Esophagus squamous epithelium (tissue), 5 donors: Measurements from ENCODE around the gene LYRM2. TPM values are rescaled to one million over a fixed set of nuclear protein-coding genes. Genes with fewer than 3 reads are reported as not detected.

Source experiments
- DNase-seq: peaks from one replicate; lab custom pipeline; 2025; lab: John Stamatoyannopoulos, UW
- H3K27ac ChIP-seq, 4 donors: fragments of 200-600 bp; sonication (generic); one replicate each; pipeline ENCODE4 v1.5.1; 2016 to 2019; ENCODE audit warnings: mild to moderate bottlenecking in 1 of 4
- H3K27me3 ChIP-seq, 4 donors: fragments of 200-600 bp; sonication (generic); 1 replicate in 3 of 4; 2 replicates in 1 of 4; pipeline versions ENCODE4 v1.5.1 to v1.6.0; 2017 to 2021; ENCODE audit warnings: antibody characterized with exemption in 1 of 4
- H3K36me3 ChIP-seq, 3 donors: fragments of 200-600 bp; sonication (generic); one replicate each; pipeline ENCODE4 v1.5.1; 2016 to 2019
- H3K4me1 ChIP-seq, 3 donors: fragments of 200-600 bp; sonication (generic); one replicate each; pipeline ENCODE4 v1.5.1; 2017 to 2019
- H3K4me3 ChIP-seq, 4 donors: fragments of 200-600 bp; sonication (generic); 1 replicate in 3 of 4; 2 replicates in 1 of 4; pipeline ENCODE4 v1.5.1; 2016 to 2019; ENCODE audit warnings: mild to moderate bottlenecking in 2 of 4, moderate library complexity in 1 of 4
- H3K9me3 ChIP-seq, 3 donors: fragments of 200-600 bp; sonication (generic); one replicate each; pipeline ENCODE4 v1.5.1; 2016 to 2019
- POLR2A ChIP-seq, 4 donors: fragments of 450-650 bp; IDR thresholded peaks; one replicate each; pipeline ENCODE4 v1.6.1; 2017; ENCODE audit warnings: antibody characterized with exemption in 4 of 4, mild to moderate bottlenecking in 4 of 4, moderate library complexity in 3 of 4
- WGBS, 2 donors: methylation state at CpG; one replicate each; pipeline ENCODE4 v1.1.5; 2018; 5-methylcytosine and 5-hydroxymethylcytosine counted together
- intact Hi-C: fragments of 100-400 bp; cut with DNase I; formaldehyde crosslinking; loops from one replicate; pipeline ENCODE4 v1.15.0; 2022
- total RNA-seq, 4 donors: library from RNA; depleted of rRNA; stranded (reverse); fragments of >200 nt; gene quantifications; one replicate each; pipeline ENCODE4 v1.1.0, GENCODE V29; 2016
- TF ChIP-seq, protein P1 (sequence below), 6 experiments: fragments of 450-650 bp in 4 of 6; fragments of 200-600 bp in 2 of 6; sonication (generic) in 2 of 6; IDR thresholded peaks; one replicate each; pipeline ENCODE4 v1.5.1; 2016 to 2019; ENCODE audit warnings: antibody characterized with exemption in 6 of 6, mild to moderate bottlenecking in 4 of 6, moderate library complexity in 4 of 6
- donor health status: DM: yes; HTN: yes; CAD: no.

Gene LYRM2
- total RNA-seq, 4 donors from 2014 or later, result 4.6 to 16.6 (median 15.1) TPM

DNA sequence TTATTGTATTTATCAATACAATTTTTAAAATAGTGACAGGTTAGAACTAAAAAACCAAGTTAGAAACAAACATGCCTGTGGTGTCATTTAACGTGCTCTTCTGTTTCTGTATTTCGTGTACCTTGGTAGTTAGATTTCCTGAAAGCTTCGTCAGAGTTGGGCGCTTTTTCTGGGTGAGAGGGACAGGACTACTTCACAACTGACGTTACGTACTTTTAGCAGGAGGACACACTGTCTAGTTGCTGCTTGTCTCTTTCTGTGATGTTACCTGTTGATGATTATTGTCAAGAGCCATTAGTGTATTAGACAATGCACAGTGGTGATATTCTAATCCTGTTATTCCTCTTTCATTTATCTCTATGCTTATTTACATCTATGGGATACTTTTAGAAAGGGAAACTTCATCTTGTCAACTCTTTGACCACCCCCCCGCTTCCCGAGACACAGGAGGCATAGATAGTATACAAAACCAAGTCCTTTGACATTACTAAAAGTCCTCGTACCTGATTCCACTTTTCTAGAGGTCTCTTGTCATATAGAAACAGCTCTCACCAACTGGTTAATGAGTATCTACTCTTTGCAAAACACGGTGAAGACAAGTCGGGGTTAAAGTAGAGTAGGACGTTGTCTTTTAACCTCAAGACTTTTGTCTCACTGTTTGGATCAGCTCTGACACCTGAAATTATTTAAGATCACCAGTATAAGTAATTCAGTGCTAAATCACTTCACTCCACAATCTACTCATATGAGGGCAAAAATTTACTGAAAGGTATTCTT, 96.3 kb downstream of the LYRM2 start:
- Histone ChIP-seq H3K9me3 (no peaks in the 10 kb centered on the region), H3K4me1 (no peaks in the 10 kb centered on the region), H3K27me3 (no peaks in the 10 kb centered on the region), H3K36me3 (no peaks in the 10 kb centered on the region), H3K4me3 (no peak overlapping the region), H3K27ac (no peak overlapping the region)
- TF ChIP-seq, protein P1, sequence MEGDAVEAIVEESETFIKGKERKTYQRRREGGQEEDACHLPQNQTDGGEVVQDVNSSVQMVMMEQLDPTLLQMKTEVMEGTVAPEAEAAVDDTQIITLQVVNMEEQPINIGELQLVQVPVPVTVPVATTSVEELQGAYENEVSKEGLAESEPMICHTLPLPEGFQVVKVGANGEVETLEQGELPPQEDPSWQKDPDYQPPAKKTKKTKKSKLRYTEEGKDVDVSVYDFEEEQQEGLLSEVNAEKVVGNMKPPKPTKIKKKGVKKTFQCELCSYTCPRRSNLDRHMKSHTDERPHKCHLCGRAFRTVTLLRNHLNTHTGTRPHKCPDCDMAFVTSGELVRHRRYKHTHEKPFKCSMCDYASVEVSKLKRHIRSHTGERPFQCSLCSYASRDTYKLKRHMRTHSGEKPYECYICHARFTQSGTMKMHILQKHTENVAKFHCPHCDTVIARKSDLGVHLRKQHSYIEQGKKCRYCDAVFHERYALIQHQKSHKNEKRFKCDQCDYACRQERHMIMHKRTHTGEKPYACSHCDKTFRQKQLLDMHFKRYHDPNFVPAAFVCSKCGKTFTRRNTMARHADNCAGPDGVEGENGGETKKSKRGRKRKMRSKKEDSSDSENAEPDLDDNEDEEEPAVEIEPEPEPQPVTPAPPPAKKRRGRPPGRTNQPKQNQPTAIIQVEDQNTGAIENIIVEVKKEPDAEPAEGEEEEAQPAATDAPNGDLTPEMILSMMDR (IDR thresholded peaks at IDR 0.05), result no peak
- TF ChIP-seq POLR2A (IDR thresholded peaks at IDR 0.05), result no peak
- no peak for DNase-seq
- 84 to 90% methylated on average over 12 of the region's 12 CpGs for WGBS, 2 donors
- intact Hi-C loops, result no loop called here

DNA sequence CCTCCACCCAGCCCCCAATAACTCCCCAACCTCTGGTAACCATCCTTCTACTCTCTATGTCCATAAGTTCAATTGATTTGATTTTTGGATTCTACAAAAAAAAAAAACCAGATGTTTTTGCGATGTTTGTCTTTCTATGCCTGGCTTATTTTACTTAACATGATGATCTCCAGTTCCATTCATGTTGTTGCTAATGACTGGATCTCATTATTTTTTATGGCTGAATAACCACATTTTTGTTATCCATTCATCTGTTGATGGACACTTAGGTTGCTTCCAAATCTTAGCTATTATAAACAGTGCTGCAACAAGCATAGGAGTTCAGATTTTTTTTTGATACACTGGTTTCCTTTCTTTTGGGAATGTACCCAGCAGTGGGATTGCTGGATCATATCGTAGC, 98.8 kb downstream of the LYRM2 start:
- whole genome bisulfite sequencing, 2 donors, result 80 to 91% methylated on average over 2 of the region's 2 CpGs
- Histone ChIP-seq H3K36me3 (no peaks in the 10 kb centered on the region), H3K9me3 (no peaks in the 10 kb centered on the region), H3K27me3 (no peaks in the 10 kb centered on the region), H3K4me1 (no peaks in the 10 kb centered on the region), H3K4me3 (no peak overlapping the region), H3K27ac (no peak overlapping the region)
- no peak for DNase-seq
- intact Hi-C loops, result no loop called here
- no peak for TF ChIP-seq POLR2A (IDR thresholded peaks at IDR 0.05)
- TF ChIP-seq, protein P1 (IDR thresholded peaks at IDR 0.05), result no peak

DNA sequence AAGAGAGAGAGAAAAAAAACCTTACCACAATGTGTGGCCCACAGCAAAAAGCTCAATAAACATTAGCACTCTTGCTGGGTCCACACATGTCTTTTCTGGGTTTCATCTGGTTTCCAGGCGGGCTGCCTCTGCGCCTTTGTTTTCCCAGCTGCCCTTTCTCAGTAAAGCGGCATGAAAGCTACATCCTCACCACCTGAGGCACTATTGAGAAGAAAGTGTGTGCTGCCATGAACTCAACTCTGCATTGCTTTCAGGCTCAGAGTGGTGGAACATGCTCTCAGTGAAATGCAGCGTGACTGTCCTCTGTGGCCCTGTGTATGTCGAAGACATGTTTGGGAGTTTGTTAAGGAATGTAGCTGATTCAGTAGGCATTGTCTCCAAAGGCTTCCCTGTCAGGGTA, 102.3 kb downstream of the LYRM2 start:
- H3K36me3 ChIP-seq, result no peaks in the 10 kb centered on the region
- no peaks in the 10 kb centered on the region for H3K27me3 ChIP-seq
- no peak overlapping the region for H3K4me3 ChIP-seq
- H3K27ac ChIP-seq, result no peak overlapping the region
- WGBS, 2 donors, result 72 to 77% methylated on average over 5 of the region's 5 CpGs
- DNase-seq, result no peak
- intact Hi-C loops, result no loop called here
- H3K4me1 ChIP-seq, result no peaks in the 10 kb centered on the region
- H3K9me3 ChIP-seq, result no peaks in the 10 kb centered on the region
- TF ChIP-seq, protein P1 (IDR thresholded peaks at IDR 0.05), result no peak
- no peak for TF ChIP-seq POLR2A (IDR thresholded peaks at IDR 0.05)

DNA sequence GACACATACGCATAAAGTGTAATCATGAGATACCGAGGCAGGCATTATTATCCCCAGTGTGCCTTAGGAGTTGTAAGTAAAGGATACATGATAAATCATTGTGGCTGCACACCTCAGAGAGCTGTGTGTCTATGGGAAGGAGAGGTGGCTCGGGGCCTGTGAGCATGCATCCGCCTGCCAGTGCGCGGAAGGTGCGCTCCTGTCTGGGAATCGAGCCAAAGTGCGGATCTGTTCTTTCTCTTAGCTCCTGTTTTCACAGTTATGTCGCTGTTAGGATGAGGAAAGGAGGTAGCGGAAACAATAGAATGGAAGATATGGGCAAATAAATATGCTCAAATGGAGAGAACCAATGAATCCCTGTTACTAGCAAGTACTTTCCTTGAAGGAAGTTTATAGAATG, 107.6 kb downstream of the LYRM2 start:
- Histone ChIP-seq H3K36me3 (no peaks in the 10 kb centered on the region), H3K4me1 (no peaks in the 10 kb centered on the region), H3K27ac (no peak overlapping the region), H3K27me3 (no peaks in the 10 kb centered on the region), H3K9me3 (no peaks in the 10 kb centered on the region), H3K4me3 (no peak overlapping the region)
- intact Hi-C loops, result no loop called here
- TF ChIP-seq POLR2A (IDR thresholded peaks at IDR 0.05), result no peak
- TF ChIP-seq, protein P1 (IDR thresholded peaks at IDR 0.05), result no peak
- WGBS, 2 donors, result 73 to 87% methylated on average over 11 of the region's 11 CpGs
- no peak for DNase-seq

DNA sequence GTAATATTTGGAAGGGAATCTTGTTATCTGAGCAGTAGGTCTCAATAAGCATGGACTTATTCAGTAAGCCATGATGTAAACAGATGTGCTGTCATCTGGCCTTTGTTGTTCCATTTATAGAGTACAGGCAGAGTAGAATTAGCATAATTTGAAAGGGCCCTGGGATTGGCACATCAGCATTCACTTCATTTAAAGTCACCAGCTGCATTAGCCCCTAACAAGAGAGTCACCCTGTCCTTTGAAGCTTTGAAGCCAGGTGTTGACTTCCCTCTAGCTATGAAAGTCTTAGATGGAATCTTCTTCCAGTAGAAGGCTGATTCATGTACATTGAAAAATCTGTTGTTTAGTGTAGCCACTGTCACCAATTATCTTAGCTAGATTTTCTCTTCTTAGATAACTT, 109.7 kb downstream of the LYRM2 start:
- no peak overlapping the region for H3K27ac ChIP-seq
- no peaks in the 10 kb centered on the region for H3K36me3 ChIP-seq
- intact Hi-C loops, result no loop called here
- H3K9me3 ChIP-seq, result no peaks in the 10 kb centered on the region
- H3K27me3 ChIP-seq, result no peaks in the 10 kb centered on the region
- no peak for TF ChIP-seq POLR2A (IDR thresholded peaks at IDR 0.05)
- TF ChIP-seq, protein P1 (IDR thresholded peaks at IDR 0.05), result no peak
- no peak for DNase-seq
- no peaks in the 10 kb centered on the region for H3K4me1 ChIP-seq
- H3K4me3 ChIP-seq, result no peak overlapping the region
